GM21717 (cell line): Measurements from ENCODE around the gene TRIP11.

Experiments used
- ATAC-seq: cut with Tn5 transposase; IDR thresholded peaks from one replicate; pipeline ENCODE4 v1.9.1; 2021; ENCODE audit warnings: mild to moderate bottlenecking, moderate library complexity; ENCODE audit not compliant: unreplicated experiment

The TRIP11 gene

DNA sequence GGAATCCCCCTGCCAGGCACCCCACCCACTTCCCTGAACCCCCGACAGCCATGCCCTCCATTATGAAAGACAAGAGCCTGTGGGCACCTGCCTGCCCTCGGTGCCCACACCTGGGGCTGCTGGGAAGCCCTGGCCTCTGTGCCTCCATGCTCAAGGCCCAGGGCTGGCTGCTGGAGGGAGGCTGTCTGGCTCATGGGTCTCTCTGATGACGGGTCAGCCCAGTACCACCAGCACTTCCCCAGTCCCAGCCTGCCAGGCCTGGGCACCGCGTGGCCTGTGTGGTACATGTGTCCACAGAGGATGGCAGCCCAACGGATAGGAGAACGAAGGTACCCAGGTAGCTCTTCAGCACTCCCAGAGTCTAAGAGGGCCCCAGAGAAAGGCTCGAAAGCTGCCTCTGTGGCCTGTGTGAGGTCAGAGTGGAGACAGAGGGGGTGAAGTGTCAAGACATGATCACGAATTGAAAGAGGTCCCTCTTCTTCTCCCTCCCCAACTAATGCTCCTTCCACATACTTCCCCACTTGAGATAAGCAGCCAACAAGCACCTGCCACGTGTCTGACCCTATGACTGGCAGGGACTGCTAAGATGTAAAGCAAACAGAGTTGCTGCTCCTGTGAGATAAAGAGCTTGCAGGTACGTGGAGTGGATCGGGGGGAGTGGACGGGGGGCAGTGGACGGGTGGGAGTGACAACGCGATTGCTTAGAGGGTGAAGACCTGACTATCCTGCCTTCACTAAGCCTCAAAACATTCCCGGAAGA, 113.5 kb downstream of the TRIP11 start:
- ATAC-seq: no peak

DNA sequence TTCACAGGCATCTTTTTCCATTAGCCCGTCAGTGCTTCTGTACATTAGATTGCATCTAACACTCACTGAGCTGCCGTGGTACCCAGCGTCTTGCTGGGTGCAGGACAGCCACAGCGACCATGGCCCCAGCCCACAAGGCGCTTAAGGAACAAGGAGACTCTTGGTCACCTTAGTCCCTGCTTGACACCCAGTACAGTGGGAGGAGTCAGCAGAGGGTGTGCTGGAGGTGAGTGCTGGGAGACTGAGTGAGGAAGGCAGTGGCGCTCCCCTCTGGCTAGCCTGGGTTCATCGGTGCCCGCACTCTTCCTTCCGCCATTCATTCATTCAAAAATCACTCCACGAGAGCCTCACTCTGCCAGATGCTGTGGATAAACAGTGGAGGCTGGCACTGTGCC, 114.1 kb downstream of the TRIP11 start:
- ATAC-seq: no peak

DNA sequence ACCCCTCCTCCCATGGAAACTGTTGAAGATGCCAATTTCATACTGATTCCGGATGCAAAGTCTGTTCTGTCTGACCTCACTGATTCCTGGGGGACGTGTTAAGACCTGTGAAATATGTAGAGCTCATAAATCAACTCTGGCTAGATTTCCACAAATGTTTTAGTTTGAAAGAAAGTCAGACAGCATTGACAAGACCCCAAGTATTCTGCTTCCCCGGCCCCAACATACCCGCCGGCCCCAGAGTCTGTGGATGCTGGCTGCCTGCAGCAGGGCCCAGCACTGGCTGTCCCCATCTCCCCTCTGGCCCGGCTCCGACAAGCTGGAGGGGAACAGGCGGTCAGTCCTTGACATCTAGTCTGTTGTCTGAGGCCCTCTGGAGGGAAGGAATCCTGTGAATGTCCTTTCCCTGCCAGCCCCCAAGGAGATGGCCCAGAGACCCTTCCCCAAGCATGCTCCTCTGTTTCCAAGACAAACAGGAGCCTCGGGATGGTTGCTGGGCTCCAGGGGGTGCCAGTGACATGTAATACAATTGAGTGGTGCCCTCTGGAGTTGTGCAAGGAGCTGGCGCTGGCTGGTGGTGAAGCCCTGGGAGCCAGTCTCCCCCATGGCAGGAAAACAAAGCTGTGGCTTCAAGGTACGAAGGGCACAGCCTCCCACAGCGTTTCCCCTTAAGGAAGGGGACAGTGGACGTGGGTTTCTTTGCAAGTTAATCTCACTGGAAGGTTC, 114.7 kb downstream of the TRIP11 start:
- no peak for ATAC-seq

DNA sequence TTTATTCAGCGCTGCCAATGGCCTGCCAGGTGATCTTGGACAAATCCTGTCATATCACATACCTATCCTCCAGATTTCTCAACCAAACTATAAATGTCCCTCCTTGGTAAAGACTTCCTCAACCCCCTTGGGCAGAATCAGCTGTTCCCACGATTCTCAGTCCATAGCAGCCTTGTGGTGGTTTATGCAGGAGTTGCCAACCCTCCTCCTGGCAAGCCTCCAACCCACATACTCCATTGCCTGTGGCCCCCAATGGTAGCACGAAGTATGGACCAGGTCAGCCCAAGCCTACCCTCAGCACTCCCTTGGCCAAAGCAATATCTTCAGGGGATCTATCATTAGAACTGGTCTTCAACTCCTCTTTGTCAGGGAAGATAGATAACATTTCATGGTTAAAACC, 119.3 kb downstream of the TRIP11 start:
- ATAC-seq: no peak

DNA sequence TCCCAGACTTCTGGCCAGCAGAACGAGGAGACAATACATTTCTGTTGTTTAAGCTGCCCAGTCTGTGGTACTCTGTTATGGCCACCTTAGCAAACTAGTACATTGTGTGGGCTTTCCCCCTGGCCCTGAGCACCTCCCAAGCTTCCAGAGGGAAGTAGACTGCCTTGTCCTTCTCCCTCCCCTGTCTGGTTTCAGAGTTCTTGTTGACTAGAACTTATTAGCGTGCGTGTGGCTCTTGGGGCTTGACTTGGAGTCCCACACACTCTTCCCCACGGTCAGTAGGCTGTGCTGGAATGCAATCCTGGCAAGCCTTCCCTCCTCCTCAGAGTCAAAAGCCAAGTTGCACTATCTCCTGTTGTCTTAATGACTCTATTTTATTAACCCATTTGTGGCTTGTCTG, 120.0 kb downstream of the TRIP11 start:
- no peak for ATAC-seq

DNA sequence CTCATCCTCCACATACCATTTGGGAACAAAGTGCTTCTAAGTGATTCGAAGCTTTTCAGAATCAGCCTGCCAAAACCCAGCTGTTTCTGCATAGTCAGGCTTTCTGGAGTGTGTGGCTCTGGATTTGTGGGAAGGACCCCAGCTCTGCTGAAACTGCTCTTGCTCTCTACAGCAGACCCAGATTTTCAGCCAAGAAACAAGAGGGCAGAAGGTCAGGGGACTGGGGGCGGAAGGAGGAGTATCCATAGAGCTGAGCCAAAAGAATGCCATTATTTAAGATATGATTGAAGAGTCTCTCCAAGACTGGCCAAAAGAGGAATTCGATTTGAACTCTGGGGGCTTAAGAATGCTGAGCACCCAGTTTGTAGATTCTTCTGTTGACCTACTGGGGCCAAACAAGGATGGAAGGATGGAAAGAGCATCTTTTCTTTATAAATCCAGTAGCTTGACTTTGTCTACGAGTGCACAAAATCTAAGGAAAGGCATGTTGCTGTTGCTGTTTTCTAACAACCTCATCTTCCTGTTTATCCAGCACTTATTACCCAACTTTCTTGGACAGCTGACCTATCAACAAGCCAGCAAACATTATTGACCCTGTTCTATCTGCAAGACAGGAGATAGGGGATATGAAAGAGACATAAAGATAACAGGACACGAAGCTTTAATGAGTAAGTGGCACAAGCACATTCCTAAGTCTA, 121.5 kb downstream of the TRIP11 start:
- ATAC-seq: no peak
